HL-60/S4 treated with phorbol 12-myristate 13-acetate at 8.2 ng/mL for 4 days and 3 days (cell line): ENCODE measurements around the gene GPR15.

Source experiments
- in situ Hi-C: fragments of 300-500 bp; cut with MboI; formaldehyde crosslinking; loops from 2 replicates; pipeline ENCODE4 v1.15.0; 2022; ENCODE audit warnings: low sequenced_read_pairs

GPR15 gene

DNA sequence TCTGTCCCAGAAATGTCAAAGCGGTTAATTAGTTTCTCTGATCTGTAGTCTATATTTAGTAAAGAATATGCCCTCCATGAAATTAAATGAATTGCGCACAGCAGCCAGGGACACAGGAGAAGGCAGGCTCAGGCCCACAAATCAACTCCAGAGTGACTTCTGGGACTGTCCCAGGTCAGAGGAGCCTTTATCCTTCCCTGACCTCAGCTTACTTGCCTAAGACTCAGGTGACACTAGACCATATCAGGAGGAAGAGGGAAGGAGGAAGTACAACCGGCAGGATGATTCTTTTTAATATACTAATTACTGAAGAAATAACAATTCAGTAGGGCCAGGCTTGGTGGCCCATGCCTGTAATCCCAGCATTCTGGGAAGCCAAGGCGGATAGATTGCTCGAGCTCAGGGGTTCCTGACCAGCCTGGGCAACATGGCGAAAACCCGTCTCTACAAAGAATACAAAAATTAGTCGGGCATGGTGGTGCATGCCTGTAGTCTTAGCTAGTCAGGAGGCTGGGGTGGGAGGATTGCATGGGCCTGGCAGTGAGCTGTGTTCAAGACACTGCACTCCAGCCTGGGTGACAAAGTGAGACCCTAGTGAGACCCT, 1.8 kb upstream of the GPR15 start:
- in situ Hi-C loops = no loop called here

DNA sequence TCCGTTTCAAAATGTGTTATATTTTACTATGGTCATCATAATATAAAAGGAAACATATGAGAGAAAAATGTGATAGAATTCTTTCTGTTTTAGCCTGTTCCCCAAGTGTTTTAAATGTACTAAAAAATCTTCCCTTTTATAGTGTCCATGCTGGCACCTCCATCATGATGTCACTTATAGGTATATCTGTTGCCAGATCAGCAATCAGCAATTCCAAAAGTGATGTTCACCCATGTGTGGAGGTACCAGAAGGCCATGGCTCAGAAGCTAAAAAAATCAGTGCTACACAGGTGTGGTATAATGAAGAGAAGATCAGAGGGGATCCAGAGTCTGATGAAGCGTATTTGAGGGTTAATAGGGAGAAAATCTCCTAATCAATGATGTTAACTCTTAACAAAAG, 1.1 kb upstream of the GPR15 start:
- in situ Hi-C loops = no loop called here

DNA sequence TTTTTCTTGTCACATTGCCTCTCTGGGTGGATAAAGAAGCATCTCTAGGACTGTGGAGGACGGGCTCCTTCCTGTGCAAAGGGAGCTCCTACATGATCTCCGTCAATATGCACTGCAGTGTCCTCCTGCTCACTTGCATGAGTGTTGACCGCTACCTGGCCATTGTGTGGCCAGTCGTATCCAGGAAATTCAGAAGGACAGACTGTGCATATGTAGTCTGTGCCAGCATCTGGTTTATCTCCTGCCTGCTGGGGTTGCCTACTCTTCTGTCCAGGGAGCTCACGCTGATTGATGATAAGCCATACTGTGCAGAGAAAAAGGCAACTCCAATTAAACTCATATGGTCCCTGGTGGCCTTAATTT, 478 bp downstream of the GPR15 start:
- in situ Hi-C loops = no loop called here

DNA sequence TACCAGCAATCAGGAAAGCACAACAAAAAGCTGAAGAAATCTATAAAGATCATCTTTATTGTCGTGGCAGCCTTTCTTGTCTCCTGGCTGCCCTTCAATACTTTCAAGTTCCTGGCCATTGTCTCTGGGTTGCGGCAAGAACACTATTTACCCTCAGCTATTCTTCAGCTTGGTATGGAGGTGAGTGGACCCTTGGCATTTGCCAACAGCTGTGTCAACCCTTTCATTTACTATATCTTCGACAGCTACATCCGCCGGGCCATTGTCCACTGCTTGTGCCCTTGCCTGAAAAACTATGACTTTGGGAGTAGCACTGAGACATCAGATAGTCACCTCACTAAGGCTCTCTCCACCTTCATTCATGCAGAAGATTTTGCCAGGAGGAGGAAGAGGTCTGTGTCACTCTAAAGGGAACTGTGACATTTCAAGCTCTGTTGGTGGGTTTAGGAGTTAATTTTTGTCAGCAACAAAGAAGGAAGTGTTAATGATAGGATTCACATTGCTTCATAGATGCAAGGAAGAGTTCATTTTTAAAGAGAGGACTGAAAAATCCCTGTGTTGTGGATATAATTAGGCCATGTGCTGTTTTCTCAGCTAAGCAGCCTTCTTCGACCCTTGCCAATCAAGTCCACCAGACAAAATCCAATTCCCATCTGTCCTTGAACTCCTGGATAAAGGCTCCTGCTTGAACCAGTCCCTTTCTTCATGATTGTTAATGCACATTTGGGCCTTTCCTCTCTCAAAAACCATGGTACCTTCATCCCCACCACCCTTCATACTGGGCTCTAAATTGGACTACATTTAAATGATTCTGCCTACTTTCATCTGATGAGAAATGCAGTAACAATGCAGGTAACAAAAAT, 1.2 kb downstream of the GPR15 start:
- in situ Hi-C loops = no loop called here

DNA sequence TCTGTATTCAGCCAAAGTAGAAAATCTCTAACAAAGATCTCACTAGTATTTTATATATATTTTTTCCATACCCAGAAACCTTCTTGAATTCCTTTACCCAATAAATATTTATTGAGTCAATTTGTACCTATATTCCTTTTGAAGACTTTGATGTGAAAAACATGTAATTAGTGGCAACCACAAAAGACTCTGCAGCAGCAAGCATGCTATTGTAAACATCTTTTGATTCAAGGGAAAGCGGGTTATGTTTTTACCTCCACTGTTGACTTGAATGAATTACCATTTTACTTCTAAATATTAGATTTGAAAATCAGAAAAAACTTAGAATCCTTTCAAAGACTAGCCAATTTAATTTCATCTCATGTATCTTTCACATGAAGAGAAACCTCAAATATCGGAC, 2.4 kb downstream of the GPR15 start:
- in situ Hi-C loops = no loop called here

DNA sequence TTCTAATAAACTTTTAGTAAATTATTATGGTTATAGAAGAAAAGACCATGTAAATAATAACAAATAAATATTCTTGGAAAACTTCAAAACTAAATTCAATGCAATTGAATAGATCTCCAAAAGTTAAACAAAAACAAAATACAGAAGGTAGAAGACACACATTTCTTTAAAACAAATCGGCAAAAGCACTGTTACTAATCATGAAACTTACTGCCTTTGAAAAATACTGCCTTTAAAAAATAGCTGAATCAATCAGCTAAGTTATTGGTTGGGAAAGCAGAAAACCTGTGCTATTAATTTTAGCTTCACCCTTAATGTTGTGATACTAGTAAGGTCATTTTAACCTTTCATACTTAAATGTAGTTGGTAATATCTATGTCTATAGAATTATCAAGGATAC, 3.0 kb downstream of the GPR15 start:
- in situ Hi-C loops = no loop called here

DNA sequence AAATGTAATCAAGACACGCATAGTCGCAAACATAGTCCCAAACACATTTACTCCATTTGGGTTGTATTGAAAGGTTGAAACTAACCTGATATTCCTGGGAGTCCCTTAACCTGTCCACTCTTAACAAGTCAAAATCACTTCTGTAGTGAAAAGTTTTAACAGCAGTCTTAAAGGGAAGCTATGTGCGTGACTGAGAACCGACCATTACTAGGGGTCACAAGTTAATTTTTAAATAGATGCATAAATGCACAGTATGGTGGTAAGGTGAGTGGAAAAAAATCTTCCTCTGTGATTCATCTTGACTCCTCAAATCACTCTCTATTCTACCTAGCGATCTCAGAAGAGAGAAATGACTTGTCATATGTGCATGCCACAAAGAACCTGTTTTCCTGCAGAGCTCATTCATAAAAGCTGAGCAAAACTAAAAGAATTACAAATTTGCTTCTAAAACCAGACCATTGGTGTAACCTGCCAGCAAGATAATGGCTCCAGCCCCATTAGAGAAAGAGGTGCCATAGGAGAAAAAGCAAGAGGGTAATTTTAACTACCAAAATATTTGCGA, 4.8 kb downstream of the GPR15 start:
- in situ Hi-C loops = no loop called here

DNA sequence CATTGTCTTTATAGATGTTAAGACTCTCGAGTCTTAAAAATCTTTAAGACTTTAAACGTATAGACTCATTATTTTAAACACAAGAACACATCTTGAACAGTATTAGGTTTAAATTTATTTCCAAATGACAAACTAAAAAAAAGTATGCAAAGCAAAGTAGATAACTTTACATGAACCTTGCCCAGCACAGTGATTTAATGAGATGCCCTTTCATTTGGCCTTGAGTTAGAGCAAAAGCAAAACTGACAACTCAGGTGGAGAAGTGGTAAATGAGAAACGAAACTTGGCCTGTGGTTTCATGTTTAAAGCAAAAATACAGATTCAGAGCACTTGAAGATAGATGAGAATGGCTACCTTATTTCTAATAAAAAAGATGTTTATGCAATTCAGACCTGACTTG, 8.6 kb downstream of the GPR15 start:
- in situ Hi-C loops = no loop called here

DNA sequence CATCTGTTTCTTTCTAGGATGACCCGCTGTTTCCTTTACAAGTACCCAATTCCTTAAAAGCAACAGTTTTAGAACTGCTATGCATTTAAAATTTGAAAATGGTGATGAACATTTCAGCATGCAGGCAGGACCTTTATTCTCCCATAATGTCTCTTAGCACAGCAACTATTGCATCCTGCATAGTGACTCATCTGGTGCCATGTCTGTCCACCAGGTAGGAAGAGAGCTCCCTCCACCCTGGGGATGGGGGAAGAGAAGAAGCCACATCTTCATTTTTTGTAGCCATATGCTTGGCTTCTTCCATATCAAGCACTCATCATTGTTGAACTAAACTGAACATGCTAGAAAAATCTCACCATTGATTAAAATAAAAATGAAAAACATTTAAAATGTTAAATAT, 9.9 kb downstream of the GPR15 start:
- in situ Hi-C loops = no loop called here

DNA sequence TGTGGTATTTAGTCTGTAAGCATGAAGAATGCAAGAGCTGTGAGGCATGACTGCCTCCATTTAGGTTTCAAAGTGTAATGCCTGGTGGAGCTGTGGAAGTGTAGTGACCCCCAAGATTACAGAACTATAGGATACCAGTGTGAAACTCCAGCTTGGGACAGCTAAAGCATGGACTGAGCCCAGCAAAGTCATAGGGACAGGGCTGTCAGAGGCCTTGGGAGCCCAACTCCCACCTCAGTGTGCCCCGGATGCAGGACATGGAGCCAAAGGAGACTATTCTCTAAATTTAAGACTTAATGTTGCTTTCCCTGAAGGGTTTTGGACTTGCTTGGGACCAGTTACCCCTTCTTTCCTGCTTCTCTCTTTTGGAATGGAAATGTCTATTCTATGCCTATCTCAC, 10.8 kb downstream of the GPR15 start:
- in situ Hi-C loops = no loop called here

DNA sequence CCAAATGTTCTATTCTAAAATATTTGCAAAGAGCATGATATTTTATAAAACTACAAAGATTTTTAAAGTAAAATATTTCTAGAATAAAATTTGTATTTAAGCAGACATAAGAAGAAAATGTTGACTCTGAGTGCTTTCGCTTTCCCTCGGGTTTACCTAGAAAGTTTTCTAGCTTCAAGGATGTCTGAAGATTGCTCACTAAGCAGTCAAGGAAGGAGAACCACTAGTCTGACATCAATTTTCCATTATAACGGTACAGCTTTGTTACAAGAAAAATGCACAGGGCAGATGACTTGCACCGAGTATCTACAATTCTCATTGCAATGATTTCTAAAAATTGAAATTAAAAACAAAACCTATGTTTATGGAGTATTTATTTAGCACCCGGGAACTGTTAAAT, 14.2 kb downstream of the GPR15 start:
- in situ Hi-C loops = no loop called here

DNA sequence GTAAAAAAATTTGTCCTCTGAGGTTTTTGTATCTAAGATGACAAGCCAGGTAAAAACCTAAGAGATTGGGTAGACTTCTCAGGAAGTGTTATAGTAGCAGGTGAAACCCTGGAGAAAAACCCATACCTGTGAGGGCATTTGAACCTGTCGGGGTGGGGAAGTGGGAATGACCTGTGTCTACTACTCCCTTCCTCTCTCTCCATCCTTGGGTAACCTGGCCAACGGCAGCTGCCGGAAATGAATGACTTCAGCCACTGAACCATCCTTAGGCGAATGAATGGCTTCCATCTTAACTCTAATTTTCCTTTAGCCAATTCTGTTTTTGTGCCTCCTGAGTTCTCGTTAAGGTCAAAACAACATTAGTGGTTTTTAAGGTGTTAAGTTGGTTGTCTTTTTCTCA, 16.8 kb downstream of the GPR15 start:
- in situ Hi-C loops = no loop called here

DNA sequence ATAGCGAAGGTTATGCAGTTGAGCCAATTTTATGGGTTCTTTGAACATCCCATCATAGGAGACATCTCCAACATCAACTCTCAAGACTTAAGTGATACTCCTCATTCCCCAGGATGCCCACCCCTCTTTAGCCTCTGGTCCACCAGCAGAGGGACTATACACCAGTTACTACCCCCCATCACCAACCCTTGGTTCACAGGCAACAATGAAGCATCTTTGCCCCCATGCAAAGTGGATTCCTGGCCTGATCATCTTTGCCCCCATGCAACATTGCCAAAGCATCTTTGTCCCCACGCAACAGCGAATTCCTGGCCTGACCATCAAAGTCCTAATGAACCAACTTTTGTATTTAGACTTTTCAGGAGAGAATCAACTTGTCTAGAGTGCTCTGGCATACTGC, 19.1 kb downstream of the GPR15 start:
- in situ Hi-C loops = no loop called here

DNA sequence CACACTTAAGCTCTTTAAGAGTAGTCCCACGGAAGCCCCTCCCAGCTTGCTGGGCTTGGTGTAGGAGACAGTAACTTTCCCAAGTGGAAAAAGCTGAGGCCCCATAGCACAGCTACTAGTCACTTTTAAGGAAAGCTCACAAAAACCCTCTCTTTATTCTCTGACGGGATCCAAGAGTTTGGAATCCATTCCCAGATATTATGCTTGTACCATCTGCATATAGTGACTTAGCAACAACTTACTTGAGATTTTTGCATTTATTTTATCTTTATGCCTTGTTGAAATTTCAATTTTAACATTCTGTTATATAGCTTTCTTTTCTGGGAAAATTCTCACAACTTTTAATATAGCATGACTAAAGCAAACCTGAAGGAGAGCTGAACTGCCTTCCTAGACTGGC, 19.5 kb downstream of the GPR15 start:
- in situ Hi-C loops = no loop called here

DNA sequence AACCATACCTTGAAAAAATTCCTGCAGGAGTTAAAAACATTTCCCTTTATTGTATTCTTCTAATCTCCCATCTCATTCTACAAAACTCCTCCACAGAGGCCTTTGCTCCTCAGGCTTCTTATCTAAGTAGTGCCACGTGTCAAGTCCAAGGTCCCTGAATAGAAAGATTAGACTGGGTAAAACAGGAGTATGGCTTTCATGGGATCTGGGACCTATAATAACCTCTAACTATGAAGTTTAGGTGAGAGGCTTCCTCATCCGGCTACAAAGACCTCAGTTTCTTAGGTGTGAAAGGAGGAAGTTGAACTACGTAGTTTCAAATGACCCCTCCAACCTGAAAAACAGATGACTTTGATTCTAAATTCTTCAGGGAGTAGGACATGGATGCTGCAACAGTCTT, 20.0 kb downstream of the GPR15 start:
- in situ Hi-C loops = no loop called here

DNA sequence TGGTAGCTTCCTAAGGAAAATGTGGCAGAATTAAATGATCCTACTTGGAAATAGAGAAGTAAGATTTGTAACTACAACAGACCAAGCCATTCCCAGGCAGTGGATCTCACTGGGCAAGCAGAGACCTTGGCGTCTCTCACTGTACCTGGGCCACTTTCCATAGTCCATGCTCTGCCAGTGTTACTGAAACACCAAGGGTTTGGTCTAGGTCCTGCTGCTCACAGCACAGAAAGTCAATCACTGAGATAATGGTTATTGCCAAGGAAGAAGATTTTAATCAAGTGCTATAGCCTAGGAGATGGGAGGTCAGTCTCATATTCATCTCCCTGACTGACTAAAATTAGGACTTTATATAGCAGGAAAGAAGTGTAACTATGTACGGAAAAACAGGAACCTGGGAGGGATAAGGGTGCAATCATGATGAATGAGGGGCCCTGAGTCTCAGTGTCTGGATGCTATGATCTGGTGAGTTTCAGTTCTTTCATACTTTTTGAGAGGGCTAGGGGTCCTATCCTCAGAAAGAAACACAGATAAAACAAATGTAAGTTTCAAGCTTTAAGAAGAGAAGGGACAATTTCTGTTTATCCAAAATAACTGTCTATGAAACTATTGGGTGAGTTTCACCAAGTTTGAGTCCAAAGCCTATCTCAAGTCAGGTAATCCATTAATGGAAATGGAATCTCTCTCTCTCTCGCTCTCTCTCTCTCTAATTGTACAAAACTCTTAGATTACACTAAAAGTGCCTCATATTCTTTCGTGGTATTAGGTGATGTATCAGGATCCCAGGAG, 20.6 kb downstream of the GPR15 start:
- in situ Hi-C loops = no loop called here

DNA sequence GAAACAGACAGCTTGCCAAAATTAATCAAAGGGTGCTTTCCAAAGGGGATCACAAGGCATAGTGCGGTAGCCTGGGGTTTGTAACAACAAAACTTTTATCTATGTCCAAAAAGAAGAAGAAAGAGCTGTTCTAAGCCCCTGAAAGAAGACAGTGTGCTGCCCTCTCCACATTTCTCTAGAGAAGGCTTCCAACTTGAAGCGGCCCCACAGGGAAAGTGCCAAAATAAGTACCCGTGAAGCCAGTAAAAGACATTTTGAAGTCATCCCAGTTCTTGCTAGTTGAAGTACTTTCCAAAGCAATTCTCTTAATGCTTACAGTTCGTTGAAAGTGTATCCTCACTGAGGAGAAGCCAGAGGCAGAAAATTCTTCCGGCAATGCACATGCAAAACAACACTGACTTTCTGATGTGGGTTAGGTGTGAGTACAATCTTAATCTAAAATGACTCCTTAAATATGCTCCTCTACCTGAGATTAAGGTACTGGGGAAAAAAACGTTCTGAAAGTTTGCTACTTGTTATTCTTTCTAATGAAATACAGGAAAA, 21.3 kb downstream of the GPR15 start:
- in situ Hi-C loops = no loop called here

DNA sequence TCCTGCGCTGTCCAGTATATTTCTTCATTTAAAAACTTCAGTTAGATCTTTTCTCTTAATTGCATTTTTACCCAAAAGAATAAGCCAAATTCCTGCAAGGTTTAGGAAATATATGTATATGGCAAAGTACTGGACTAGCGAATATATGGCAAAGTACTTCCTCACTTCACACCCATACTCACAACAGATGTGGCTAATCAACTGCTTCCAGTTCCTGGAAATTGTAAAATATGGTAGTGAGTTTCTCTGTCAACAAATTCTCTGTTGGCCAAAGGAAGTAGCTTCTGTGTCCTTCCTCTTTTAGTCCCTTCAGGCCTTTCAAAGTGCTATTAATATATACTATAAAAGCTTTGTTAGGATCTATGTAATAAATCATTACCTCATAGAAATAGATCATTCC, 22.0 kb downstream of the GPR15 start:
- in situ Hi-C loops = no loop called here

DNA sequence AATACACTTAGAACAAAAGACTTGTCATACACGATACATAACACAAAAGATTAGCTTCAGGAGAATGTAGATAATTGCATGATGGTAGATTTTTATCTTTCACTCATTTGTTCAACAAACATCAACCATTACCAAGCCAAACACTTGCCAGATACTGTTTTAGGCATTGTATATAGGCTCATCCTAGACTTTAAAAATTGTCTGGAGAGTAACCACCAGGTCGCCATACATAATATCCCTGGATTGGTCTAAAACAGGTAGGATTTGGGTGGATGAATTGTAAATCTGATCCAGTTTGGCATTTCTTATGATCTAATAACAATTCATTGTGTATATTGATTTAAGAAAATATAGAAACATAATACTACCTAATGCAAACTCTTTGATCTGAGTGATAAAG, 22.8 kb downstream of the GPR15 start:
- in situ Hi-C loops = no loop called here

DNA sequence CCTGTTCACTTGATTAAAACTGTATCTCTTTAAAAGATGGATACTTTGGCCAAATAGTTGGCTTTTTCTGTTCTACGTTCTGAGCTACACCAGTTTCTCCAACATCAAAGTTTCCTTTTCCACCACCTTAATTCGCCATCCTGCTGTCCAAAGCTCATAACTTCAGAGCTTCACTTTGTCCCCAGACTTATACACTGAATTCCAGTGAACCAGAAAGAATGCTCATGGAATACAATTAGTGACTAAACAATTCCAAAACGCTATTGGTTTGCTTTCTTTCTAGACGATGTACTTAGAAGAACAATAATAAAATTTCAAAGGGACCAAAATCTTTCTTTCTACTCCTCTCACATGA, 23.2 kb downstream of the GPR15 start:
- in situ Hi-C loops = no loop called here
